Measurements from ENCODE around the gene SMIM35.

Gene SMIM35

DNA sequence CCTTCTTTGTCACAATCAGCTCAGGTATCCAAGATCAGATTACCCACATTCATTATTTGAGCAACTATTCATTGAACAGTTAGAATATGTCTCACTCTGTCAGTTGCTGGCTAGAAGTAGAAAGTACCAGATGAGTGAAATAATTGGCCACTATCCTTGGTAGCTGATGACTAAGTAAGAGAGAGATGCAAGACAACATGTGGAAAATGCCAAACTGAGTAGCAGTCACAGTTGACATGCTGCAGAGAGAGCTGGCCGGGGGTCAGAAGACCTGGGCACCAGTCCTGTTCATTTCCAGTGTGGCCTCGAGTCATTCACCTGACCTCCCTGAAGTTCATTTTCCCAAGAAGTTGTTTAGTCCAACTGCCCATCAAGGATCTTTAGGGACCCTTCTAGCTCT lies 22.5 kb upstream of the SMIM35 start:
- DNase-seq (ENCODE audit: low read depth in 3 of 3) = no peak

DNA sequence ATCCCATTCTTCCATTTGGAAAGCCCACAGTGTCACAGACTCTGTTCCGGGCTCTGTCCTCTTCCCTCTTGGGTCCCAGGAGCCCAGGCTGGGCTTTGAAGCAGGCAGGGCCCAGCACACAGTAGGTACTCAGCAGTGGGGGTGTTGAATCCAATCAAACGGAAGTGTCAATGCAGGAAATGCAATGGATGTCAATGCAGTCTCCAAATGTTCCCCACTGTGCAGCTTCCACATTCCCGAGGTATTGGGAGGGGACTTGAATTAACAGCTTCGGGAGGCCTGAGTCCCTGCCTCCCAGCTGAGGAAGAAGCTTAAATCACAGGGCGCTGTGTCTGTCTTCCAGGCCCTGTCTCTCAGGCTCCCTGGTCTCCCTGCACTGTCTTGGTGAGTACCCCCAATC lies 21.8 kb upstream of the SMIM35 start:
- DNase-seq (ENCODE audit: low read depth in 3 of 3) = no peak

DNA sequence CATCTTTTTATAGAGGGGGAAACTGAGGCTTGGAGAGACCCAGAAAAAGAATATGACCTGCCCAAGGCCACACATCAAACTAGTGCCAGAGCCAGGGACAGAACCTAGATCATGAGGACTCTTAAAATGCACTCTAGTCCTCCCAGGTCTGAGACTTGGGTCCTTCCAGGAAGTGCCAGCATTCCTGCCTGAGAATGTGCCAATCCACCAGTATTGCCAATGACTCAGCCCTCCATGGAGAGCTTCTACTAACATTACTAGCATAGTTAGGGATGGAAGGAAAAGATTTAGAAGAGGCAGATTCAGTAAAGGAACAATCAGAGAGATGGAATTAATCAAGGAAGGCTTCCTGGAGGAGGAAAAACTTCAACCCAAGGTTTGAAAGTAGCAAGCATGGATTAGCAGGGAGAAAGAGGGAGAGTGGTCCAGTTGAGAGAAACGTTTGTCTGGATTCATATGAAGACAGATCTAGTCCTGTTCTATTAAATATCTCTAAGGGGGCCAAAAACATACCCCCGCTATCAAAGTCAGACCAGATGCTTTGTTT lies 20.1 kb upstream of the SMIM35 start:
- no peak for DNase-seq (ENCODE audit: low read depth in 3 of 3)

DNA sequence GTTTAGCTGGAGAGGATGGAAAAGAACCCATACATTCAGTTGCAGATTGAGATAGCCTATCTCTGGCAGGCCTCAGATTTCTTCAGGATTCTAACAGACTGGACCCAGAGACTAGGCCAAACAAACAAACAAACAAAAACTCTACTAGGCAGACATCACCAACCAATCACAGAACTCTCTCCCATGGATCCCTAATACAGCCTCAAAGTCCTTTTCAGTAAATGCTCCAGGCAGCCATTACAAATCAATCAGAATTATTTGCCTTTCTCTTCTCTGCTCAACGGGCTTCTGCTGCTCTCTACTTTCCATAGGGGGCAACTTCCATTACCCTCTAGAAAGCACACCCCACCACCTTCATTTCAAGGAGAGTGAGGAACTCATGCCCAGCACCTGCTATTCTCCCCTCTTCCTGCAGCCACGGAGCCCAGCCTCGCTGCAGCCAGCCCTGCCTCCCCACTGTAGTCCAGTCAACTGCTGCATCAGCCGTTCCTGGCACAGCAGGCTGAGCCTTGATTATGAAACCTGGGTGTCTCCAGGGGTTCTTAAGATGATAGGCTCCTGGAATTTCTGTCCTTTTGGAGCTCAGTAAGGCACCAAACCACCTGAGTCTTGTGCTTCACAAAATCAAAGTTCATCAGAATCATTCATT lies 19.0 kb upstream of the SMIM35 start:
- no peak for DNase-seq (ENCODE audit: low read depth in 3 of 3)

DNA sequence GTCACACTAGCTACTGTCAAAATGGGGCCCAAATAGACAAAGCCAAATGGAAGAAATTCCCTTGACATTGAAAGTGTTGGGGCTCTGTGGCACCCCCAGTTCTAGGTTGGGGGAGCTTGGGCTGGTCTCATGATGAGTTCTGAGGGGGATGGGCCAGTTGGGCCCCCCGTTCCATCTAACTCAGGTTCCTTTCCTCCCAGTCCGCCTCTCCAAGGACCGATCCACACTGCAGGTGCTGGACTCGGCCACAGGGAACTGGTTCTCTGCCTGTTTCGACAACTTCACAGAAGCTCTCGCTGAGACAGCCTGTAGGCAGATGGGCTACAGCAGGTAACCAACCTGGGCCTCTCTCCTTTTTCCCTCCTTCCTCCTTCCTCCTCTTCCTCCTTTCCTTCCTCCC lies 17.7 kb upstream of the SMIM35 start:
- no peak for DNase-seq (ENCODE audit: low read depth in 3 of 3)

DNA sequence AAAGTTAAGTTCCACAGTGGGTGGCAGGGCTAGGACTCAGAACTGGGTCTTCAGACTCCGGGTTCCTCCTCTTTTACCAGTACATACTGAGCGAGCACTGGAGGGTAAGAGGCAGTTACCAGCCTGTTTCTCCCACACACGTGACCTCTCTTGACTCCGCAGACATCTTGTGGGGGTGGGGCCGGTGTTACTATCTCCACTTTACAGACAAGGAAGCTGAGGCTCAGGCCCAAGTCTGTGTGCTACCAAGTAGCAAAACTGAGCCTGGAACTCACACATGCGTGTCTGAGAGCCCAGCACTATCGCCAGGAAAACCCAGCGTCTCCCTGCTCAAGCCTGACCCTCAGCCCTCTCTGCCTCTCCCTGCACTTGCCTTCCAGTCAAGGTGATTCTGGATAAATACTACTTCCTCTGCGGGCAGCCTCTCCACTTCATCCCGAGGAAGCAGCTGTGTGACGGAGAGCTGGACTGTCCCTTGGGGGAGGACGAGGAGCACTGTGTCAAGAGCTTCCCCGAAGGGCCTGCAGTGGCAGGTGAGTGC lies 16.0 kb upstream of the SMIM35 start:
- no peak for DNase-seq (ENCODE audit: low read depth in 3 of 3)

DNA sequence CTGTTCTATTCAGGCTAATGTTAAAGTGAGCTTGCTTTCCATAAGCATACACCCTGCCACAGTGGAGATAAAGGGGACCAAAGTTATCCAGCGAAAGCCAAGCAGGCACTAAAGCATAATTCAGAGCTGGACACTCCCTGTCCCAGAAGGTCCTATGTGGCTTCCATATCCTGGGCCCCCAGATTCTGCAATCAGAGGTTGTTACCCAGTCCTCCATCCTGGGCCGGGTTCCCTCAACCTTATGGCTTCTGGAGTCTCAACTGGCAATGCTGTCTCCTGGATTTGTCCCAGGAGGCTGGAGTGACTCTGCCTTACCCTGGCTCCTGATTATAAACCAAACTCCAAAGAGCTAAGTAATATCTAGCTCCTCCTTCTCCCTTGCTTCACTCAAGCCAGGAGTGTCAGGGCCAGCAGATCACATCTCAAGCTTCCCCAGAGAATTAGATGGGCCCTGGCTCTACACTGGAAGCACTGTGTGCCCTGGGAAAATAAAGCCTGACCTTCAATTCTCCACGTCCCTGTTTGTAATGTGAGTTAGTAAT lies 14.0 kb upstream of the SMIM35 start:
- DNase-seq (ENCODE audit: low read depth in 3 of 3) = no peak

DNA sequence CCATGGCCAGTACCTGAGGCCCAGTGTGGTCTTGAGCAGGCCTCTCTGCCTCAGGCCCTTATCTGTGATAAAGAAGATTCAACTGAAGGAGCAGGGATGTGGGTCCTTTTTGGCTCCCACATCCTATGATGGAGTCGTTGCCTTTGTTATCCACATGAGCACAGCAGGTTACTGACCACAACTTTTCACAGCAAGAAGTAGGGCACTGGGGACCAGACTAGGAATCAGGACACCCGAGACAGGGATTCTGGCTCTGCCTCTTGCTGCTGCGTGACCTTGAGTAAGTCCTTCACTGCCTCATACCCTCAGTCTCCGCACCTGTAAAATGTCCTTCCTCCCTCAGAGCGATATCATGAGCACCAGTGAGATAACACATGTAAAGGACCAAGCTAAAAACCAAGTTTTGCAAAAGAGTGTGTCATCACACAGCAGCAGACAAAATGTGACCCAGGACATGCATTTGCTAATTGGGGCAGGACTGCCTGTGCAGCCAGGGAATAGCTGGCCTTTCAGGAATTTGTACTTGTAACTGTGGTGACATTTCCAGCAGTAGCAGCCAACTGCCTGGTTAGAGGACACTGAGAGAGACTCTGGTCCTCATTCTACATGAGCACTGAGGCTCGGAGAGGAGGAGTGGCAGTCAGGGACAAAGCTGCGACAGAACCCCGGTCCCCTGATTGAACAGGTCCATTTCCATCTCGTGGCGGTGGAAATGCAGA lies 13.2 kb upstream of the SMIM35 start:
- no peak for DNase-seq (ENCODE audit: low read depth in 3 of 3)

DNA sequence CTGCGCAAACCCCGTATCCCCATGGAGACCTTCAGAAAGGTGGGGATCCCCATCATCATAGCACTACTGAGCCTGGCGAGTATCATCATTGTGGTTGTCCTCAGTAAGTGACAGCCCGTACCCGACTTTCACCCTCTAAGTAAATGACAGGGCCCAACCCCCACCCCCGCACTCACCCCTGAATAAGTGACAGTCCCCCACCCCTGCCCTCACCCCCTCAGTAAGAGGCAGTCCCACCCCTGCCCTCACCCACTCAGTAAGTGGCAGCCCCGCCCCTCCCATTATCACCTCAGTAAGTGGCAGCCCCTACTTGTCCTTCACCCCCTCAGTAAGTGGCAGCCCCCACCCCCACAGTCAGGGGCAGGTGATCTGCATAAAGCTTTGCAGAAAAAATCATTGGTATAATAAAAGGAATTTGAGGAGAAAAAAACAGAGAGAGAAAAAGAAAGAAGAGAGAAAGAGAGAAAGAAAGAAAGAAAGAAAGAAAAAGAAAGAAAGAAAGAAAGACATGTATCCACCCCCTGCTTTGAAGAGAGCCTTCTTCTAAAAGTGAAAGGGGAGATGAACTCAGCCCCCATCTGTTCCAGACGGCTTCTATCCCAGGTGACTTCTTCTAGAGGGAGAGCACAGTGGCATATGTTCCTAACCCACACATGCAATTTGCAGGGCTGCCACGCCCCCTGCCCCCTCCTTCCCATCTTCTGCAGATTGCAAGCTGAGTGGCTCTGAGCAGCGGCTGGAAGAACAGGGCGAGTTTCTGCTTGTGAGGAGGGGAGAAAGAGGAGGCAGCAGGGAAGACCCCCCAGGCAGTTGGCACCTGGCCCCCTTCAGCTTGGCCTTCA lies 12.5 kb upstream of the SMIM35 start:
- no peak for DNase-seq (ENCODE audit: low read depth in 3 of 3)

DNA sequence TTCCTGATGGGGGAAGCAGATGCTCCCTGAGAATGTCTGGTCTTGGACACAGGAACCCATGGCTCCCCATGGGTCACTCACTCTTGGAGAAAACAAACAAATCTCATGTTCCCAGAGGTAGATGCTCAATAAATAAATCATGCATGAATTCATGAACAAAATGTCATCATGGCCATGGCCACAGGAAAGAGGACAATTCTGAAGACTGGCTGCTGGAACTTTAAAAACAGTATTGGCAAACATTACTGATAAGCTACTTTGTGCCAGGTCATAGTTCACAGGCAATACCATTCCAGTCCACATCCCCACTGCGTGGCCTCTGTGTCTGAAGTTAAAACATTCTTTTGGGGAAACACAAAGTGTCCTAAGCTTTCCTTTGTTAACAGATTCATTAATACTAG lies 9.2 kb upstream of the SMIM35 start:
- DNase-seq (ENCODE audit: low read depth in 3 of 3) = no peak

DNA sequence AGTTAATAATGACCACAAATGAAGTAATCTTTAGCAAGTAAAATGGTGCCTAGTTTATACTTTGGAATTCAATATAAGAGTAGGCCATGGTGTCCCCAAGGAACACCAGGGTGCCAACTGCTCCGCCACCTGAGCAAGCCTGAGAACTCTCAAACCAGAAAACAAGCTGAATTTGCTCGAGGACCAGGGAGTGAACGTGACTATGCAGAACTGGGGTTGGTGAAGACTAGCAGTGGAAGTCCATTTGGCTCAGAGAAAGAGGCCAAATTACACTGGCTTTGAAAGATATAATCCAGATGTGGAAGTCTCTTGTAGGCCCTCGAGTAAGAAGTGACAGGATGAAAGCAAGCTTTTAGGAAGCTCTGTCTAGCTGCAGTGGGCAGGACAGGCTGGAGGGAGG lies 8.7 kb upstream of the SMIM35 start:
- no peak for DNase-seq (ENCODE audit: low read depth in 3 of 3)

DNA sequence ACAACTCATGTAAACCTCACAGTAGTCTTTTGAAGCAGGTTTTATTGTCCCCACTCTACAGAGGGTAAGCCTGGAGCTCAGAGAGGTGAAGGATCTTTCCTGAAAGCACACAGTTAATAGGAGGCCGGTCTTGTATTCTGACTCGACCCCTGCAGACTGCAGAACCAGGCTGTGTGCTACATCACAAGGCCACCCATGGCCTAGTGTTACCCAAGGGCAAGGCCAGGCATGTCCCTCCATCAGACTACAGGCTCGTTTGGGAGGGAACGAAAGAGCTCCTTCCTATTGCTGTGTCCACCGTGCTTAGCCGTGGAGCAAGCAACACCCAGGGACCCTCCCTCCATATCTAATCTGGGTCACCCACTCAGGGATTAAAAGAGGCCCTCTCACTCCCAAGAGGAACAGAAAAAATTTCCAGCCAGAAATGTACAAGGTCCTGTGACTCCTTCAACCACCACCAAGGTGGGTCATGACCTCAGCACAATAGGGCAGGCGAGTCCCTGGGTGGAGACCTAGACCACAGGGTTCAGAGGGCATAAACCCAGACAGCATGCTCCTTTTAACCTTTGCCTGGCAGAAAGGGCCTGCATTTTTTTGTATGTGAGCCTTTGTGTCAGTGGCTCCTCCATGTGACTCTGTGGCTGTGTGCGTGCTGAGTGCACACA lies 6.3 kb upstream of the SMIM35 start:
- DNase-seq (ENCODE audit: low read depth in 3 of 3) = no peak

DNA sequence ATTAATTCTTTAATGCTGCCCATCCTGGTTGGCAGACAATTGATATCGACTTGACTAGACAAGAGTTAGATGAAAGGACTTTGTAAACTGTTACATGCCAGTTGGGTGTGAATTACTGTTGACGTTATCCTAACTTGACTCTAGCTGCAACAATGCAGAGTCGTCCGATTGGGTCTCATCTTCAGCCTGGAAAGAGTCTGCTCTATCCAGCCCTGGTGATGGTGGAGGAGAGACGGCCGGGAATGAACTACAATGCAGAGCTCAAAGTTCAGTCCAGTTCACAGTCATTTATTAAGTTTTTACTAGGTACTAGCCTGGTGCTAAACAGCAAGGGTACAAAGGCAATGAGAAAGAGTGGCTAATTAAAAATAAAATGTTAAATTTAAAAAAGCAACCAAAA lies 4.9 kb upstream of the SMIM35 start:
- no peak for DNase-seq (ENCODE audit: low read depth in 3 of 3)

DNA sequence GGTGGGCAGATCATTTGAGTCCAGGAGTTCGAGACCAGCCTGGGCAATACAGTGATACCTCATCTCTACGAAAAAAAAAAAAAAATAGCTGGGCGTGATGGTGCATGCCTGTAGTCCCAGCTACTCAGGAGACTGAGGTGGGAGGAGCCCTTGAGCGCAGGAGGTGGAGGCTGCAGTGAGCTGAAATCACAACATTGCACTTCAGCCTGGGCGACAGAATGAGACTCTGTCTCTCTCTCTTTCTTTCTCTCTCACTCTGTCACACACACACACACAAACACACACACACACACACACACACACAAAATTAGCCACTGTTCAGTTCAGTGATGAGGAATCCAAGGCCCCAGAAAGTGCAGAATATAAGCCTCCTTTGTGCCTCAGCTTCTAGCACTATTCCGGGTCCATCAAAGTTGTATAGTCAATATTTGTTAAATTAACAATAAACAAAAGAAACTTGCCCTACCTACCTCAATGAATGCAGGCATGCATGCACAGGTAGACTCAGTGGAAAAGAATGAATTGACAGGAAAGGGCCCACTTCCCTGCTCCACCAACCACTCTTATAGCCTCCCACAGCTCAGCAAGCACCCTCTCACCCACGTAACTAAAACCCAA lies 3.9 kb upstream of the SMIM35 start:
- DNase-seq (ENCODE audit: low read depth in 3 of 3) = no peak

DNA sequence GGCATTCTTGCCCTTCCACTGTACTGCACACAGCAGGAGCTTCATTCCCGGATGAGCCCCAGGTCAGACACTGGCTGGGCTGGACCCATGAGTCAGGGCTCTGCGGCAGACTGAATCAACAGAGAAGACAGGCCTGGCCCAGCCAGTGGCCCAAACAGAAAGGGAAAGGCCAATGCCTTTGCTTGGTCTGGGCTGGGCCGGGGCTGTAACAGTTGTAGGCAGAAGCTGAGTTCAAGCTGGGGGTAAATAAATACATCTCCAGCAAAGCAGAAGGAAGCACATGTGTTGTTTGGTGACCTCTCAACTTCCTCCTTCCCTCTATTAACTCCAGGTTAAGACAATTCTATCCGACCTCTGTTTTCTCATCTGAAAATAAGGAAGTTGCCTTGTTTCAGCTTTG lies 1.8 kb upstream of the SMIM35 start:
- no peak for DNase-seq (ENCODE audit: low read depth in 3 of 3)

DNA sequence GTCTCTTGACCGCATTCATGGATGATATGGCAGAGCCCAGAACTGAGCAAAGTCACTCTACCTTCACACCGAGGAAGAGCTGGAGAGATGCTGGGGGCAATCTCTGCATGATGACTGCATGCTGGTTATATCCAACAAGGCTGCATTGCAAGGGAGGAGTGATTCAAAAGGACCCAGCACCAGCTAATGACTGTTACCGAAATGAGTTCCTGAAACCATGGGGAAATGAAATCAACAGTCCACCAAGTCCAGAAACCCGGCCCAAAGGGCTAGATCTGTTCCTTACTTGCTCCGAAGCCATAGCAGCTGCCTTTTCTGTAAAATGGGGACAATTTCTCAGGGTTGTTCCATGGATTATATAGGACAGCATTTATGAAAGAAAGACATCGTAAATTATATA lies 1.2 kb upstream of the SMIM35 start:
- no peak for DNase-seq (ENCODE audit: low read depth in 3 of 3)

DNA sequence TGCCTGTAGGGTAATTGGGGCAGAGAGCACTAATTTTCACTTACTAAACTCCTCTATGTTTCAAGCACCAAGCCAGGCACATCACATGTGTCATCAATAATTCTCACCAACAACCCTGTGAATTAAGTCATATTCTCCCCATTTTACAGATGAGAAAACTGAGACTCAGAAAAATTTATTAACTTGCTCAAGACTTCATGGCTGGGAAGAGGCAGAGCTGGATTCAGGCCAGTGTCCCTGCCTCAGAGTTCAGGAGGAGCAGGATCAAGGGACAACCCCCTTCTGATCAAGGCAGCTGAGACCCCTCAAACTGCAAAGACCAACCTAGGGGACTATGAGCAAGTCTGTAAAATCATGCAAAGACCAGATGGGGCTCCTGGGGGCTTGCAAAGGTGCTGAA lies 2.1 kb downstream of the SMIM35 start:
- DNase-seq (ENCODE audit: low read depth in 3 of 3) = no peak

DNA sequence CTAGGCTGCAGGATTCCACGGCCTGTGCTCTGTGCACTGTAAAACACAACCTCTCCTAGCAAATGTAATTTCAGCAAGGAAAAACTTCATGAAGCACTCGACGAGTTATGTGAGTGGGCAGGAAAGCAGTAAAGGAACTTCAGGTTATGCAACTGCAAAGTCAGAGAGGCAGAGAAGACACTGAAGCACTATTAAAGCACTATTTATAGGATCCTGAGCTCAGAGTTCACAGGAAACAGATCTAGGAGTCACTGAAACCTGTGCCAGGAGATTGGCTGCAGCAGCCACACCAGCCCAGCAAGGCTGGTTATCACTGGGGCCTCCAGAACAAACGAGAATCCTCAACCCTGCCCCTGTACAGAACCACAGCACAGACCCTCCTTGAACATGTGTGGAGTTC lies 2.5 kb downstream of the SMIM35 start:
- no peak for DNase-seq (ENCODE audit: low read depth in 3 of 3)

DNA sequence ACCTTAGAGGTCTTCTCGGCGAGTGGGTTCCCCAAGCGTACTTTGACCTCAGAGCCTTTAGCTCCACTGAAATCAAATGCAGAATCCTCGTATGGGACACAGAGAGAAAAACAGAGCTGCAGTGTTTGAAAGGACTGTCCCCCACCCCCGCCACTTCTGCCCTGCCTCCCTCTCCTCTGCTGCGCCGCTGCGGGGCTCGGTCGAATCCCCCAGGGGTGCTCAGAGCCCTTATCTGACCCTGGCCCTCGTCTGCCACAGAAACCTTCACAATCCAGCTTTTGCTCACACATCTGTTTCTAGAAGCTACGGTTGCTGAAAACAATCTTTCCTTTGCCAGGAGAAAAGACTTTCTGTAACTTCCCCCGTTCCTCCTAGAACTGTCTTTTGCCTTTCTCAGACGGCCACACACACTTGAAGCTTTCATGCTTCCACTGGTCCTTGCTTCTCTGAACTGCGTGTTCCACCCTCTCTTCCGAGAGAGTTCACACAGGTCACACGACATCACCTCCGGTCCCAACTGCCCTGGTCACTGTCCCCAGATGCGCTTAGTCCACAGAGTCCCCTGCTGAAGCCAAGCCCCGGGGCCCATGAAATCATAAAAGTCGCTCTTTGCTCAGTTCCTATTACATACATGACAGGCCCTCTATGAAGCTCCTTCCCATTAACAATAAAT lies 3.7 kb downstream of the SMIM35 start:
- DNase-seq (ENCODE audit: low read depth in 3 of 3) = no peak

DNA sequence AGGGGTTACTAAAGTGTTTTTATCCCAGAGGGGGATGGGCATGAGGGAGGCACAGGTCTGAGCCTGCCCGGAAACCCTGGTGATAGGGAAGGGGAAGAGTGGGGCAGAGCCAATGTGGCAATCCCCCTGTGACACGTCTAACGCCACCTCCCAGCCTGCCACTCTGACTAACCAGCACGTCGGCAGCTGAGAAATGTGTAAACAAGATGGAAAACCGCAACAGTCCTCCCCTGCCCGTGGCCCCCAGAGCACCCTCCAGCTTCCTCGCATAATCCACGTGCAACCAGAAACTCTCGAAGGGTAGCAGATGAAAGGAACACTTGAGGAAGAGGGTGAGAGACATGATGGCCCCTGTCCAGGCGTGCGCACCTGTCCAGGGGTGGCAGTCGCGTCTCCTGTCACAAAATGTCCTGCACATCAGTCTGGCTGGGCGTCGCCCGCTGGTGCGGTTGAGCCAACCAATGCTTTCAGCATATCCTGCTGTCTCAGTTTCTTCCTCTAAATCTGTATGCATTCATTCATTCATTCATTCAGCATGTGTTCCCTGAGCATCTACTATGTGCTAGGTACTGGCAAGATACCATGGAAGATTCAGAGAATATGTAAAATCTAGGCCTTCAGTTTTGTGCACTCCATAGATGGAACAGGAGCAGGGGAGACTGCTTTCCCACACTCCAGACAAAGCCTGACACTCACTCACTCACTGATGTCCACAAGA lies 5.4 kb downstream of the SMIM35 start:
- DNase-seq (ENCODE audit: low read depth in 3 of 3) = no peak

Data from stimulated activated CD4-positive, alpha-beta T cell treated with anti-CD3 and anti-CD28 coated beads, TNF-alpha, amount 100 ng/mL, for 48 hours (primary cell).